Activated T-helper 2 cell treated with anti-CD3 and anti-CD28 coated beads, Interferon-gamma antibody, Interleukin-2, Interleukin-4, amounts not matched to agents 10 μg/mL and 5 μg/mL and 100 μg/mL, durations not matched to agents 14 hours and 24 hours and 36 hours (primary cell): ENCODE data around the gene CDC45. TPM values are rescaled to one million over a fixed set of nuclear protein-coding genes. Genes with fewer than 3 reads are reported as not detected.
"Not testable (repeated sequence)": the region's sequence is repeated elsewhere in the genome, so short reads cannot be mapped to it uniquely, and the experiment has no call there.

ENCODE experiments used
- DNase-seq: peaks from one replicate; pipeline ENCODE4 v3.0.0; 2021; ENCODE audit warnings: low spot score
- H3K27ac Mint-ChIP-seq: one replicate; pipeline ENCODE4 v1.8.0; 2021; ENCODE audit warnings: mixed read lengths
- H3K27me3 Mint-ChIP-seq: one replicate; pipeline ENCODE4 v1.8.0; 2021; ENCODE audit warnings: low read depth, mixed read lengths
- H3K36me3 Mint-ChIP-seq: one replicate; pipeline ENCODE4 v1.8.0; 2021; ENCODE audit warnings: low read depth, mixed read lengths
- H3K4me1 Mint-ChIP-seq: one replicate; pipeline ENCODE4 v1.8.0; 2021; ENCODE audit warnings: low read depth, mixed read lengths
- H3K4me3 Mint-ChIP-seq: one replicate; pipeline ENCODE4 v1.8.0; 2021; ENCODE audit warnings: low read depth, mild to moderate bottlenecking, moderate library complexity, mixed read lengths
- H3K9me3 Mint-ChIP-seq: one replicate; pipeline ENCODE4 v1.8.0; 2021; ENCODE audit warnings: mixed read lengths
- intact Hi-C: fragments of 100-400 bp; cut with micrococcal nuclease; formaldehyde crosslinking; loops from one replicate; pipeline ENCODE4 v1.15.1; 2023
- total RNA-seq: library from RNA; stranded (reverse); gene quantifications from 2 replicates; pipeline ENCODE4 v1.2.3, GENCODE V29; 2022

Gene CDC45
- total RNA-seq, 1 donor from 2014 or later, result 108 TPM

DNA sequence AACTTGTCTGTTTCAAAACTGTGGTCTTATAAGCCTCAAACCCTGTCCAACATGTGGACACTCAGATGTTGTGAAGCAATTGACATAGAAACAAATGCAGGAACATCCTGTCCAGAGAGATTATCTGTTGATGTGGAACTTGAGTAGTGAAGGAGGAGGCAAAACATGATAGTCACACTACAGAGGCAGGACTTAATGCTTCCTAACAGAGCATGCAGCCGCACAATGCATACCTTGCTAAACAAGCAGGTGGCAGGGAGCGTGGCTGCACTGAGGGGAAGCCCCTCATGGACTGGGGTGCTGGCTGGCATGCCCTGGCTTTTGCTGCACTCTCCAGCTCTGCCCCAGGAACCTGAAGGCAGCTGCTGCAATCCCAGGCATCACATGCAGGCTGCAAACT is 37.6 kb upstream of the CDC45 start:
- DNase-seq, result no peak
- H3K27me3 Mint-ChIP-seq, result no peaks in the 10 kb centered on the region
- intact Hi-C loops, result no loop called here
- H3K4me1 Mint-ChIP-seq, result peaks cover 23% of the 10 kb centered on the region
- peaks cover 58% of the 10 kb centered on the region for H3K36me3 Mint-ChIP-seq
- no peaks in the 10 kb centered on the region for H3K9me3 Mint-ChIP-seq
- H3K4me3 Mint-ChIP-seq, result no peak overlapping the region
- H3K27ac Mint-ChIP-seq, result no peak overlapping the region

GRCh38 chr22:19443544-19444211 is 36.0 kb upstream of the CDC45 start:
- intact Hi-C loops, result no loop called here
- Mint-ChIP-seq H3K27ac (no peak overlapping the region), H3K4me3 (no peak overlapping the region), H3K9me3 (no peaks in the 10 kb centered on the region), H3K4me1 (peaks cover 23% of the 10 kb centered on the region), H3K27me3 (no peaks in the 10 kb centered on the region), H3K36me3 (peaks cover 55% of the 10 kb centered on the region)
- no peak for DNase-seq

DNA sequence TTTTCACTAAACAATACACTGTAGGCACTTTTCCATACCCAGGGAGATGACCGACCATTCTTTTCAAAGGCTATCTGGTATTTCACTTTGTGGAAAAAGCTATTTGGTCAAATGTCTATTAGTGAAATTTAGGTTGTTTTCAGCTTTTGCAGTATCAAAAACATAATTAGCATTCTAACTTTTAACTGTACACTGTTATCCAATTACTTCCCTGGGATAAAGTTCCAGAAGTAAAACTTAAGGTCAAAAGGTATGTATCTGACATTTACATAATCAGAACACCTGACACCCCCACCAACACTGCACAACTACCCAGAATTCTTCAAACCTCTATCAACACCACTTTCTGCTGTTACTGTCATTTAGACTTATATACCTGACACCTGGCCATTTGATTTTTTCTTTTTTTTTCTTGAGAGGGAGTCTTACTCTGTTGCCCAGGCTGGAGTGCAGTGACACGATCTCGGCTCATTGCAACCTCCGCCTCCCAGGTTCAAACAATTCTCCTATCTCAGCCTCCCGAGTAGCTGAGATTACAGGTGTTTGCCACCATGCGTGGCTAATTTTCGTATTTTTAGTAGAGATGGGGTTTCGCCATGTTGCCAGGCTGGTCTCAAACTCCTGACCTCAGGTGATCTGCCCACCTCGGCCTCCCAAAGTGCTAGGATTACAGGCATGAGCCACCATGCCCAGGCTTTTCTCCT is 34.3 kb upstream of the CDC45 start:
- peaks cover 33% of the 10 kb centered on the region for H3K4me1 Mint-ChIP-seq
- intact Hi-C loops, H3K27me3 Mint-ChIP-seq, H3K9me3 Mint-ChIP-seq, DNase-seq: not testable (repeated sequence)
- peak overlapping the region; percentile 55 for H3K27ac Mint-ChIP-seq
- H3K36me3 Mint-ChIP-seq, result peaks cover 65% of the 10 kb centered on the region
- H3K4me3 Mint-ChIP-seq, result peak overlapping the region; percentile 38

DNA sequence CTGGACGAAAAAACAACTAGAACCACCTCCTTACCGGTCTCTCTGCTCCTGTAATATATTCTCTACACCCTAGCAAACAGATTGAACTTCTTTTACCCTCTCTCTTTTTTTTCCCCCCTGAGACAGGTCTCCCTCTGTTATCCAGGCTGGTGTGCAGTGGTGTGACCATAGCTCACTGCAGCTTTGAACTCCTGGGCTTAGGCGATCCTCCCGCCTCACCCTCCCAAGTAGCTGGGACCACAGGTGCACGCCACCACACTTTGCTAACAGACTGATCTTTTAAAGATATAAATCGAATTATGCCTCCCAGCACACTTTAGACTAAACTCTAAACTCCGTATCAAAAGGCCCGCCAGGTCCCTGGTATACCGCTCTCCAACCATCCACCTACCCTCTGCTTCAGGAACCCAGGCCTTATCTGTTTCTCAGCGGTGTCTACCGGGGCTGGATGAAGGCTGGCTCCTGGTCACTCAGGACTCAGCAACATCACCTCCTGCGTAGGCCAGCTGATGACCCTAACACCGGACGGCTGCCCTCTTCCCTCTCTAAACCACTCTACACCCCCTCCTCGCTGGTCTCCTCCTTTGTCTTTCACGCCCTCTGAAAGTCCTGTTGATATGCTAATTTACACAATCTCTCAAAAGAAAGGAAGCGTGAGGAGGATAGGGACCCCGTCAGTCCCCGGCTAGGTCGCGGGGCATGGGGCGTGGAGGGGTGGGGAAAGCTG is 33.0 kb upstream of the CDC45 start:
- H3K27me3 Mint-ChIP-seq, result no peaks in the 10 kb centered on the region

DNA sequence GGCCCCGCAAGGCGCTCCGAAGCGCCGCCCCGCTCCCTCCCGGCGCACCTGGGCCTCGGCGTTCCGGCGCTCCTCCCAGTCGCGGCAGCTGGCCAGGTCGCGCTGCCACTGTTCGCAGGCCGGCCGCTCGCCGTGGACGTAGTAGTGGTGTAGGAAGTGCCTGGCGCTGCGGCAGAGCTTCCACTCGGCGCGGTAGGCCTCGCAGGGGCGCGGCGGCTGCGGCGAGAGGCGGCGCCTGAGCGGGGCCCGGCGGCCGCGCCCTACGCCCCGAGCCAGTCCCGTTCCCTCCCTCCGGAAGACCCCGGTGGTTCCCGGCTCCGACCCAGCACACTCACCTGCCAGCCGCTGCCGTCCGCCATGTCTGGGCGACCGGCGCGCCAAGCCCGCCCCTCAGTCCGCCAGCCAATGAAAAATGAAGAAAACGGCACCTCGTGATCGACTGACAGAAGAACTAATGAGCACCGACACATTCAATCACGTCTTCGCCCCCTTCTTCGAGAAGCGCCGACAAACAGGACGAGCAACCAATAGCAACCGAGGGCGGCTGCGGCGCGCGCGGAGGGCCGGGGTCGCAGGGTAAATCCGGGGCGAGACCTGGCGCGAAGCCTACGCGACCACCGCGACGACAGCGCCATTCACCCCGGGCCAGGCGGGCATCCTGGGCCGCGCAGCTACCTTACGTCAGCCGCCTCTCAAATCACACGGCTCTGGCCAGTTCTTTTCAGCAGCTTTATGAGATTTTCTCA is 32.2 kb upstream of the CDC45 start, which contains the start of gene C22orf39:
C22orf39 (minus strand) TSS at position 382 of the 746 bp plus-strand sequence; CDS start at position 359, 23 bp downstream.
- Mint-ChIP-seq H3K4me1 (peaks cover 33% of the 10 kb centered on the region), H3K9me3 (no peaks in the 10 kb centered on the region), H3K27me3 (no peaks in the 10 kb centered on the region), H3K27ac (peak within 1 kb of the TSS; percentile 90), H3K4me3 (peak within 1 kb of the TSS; percentile 99), H3K36me3 (peaks cover 65% of the 10 kb centered on the region)
- intact Hi-C loops, result loop anchor here (1.0 to 2.0 kb wide), 2 partner anchors 15 to 32 kb away; partner anchors contain the start of genes CDC45, MRPL40 and UFD1
- peak; percentile 90 for DNase-seq

More for the DNA sequence above, 33.0 kb upstream of the CDC45 start:
- H3K4me1 Mint-ChIP-seq, result peaks cover 33% of the 10 kb centered on the region
- H3K36me3 Mint-ChIP-seq, result peaks cover 66% of the 10 kb centered on the region
- intact Hi-C loops, result loop anchor here (1.0 to 2.0 kb wide), 2 partner anchors 14 to 33 kb away; partner anchors contain the start of genes CDC45, MRPL40 and UFD1
- DNase-seq, result no peak
- H3K9me3 Mint-ChIP-seq, result no peaks in the 10 kb centered on the region
- peak overlapping the region; percentile 99 for H3K4me3 Mint-ChIP-seq
- H3K27ac Mint-ChIP-seq, result peak overlapping the region; percentile 85

DNA sequence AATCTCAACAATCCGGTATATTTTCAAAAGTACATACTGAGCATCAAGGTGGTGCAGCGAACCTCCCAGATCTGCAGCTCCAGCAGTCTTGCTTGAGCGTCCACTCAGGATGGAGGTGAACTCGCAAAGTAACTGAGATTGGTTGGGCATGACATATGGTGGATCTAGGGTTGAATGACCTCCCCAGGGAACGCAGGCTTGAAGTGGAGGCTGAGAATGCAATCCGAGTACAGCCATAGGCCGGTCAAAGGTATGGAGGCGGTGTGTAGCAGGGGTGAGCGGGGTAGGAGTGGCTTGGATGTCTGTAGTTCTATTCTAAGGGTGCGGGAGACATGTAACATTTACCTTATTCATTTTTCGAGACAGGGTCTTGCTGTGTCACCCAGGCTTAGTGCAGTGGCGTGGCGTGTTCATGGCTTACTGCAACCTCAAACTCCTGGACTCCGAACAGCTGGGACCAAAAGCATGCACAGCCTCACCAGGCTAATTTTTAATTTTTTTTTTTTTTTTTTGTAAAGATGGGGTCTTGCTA is 31.6 kb upstream of the CDC45 start:
- H3K36me3 Mint-ChIP-seq, result peaks cover 66% of the 10 kb centered on the region
- intact Hi-C loops, result no loop called here
- H3K27ac Mint-ChIP-seq, result peak overlapping the region; percentile 90
- peak overlapping the region; percentile 99 for H3K4me3 Mint-ChIP-seq
- H3K9me3 Mint-ChIP-seq, result no peaks in the 10 kb centered on the region
- no peaks in the 10 kb centered on the region for H3K27me3 Mint-ChIP-seq
- peaks cover 33% of the 10 kb centered on the region for H3K4me1 Mint-ChIP-seq
- DNase-seq, result peak; percentile 27

DNA sequence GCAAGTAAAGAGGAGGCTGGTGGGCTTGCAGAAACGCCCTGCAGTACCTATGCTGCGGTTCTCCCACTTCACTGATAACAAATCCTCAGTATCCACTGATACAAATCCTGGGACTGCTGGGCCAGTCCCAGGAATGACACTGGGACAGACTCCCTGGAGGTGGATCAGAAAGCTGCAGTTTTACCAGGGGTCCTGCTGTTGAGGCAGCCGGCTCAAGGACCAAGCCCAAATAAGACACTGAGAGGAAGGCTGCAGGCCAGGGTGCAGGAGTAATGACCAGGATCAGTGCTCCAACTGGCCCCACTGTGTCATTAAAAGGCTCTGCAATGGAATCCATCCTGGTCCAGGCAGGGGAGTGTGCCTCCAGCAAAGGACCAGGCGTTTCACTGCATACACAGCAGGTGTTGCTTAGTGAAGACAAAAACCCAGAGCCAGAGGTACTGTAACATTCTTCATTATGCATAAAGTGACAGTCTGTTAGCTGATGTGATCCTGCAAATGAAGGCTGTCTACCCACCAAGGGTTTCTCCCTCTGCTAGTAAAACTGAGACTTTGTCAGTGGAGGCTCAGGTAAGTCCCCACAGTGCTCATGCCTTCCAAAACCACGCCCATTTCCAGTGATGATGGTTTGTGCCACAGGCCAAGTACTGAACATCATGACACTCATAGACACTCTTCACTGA is 30.8 kb upstream of the CDC45 start:
- intact Hi-C loops, result no loop called here
- no peak for DNase-seq
- peak overlapping the region; percentile 52 for H3K27ac Mint-ChIP-seq
- peaks cover 67% of the 10 kb centered on the region for H3K36me3 Mint-ChIP-seq
- no peaks in the 10 kb centered on the region for H3K27me3 Mint-ChIP-seq
- H3K4me3 Mint-ChIP-seq, result peak overlapping the region; percentile 99
- H3K4me1 Mint-ChIP-seq, result peaks cover 32% of the 10 kb centered on the region
- no peaks in the 10 kb centered on the region for H3K9me3 Mint-ChIP-seq

DNA sequence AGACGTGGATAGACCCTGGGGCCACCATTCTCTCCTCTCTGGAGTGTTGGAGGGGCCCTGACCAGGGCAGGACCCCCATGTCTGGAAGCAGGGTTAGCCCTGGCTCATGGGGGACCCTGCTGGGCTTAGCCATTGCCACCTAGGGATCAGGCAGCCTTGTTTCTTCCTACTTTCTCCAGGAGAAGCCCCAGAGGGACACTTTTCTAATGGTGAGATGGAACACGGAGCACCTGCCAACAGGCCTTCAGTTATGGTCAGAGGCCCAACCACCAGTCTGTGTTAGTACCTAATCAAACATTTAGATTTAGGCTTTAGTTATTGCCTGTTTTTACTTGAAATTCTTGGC is 30.3 kb upstream of the CDC45 start:
- H3K36me3 Mint-ChIP-seq, result peaks cover 70% of the 10 kb centered on the region
- DNase-seq, result no peak
- peak overlapping the region; percentile 47 for H3K27ac Mint-ChIP-seq
- H3K27me3 Mint-ChIP-seq, result no peaks in the 10 kb centered on the region
- intact Hi-C loops, result no loop called here
- H3K4me1 Mint-ChIP-seq, result peaks cover 31% of the 10 kb centered on the region
- no peak overlapping the region for H3K4me3 Mint-ChIP-seq
- H3K9me3 Mint-ChIP-seq, result no peaks in the 10 kb centered on the region

DNA sequence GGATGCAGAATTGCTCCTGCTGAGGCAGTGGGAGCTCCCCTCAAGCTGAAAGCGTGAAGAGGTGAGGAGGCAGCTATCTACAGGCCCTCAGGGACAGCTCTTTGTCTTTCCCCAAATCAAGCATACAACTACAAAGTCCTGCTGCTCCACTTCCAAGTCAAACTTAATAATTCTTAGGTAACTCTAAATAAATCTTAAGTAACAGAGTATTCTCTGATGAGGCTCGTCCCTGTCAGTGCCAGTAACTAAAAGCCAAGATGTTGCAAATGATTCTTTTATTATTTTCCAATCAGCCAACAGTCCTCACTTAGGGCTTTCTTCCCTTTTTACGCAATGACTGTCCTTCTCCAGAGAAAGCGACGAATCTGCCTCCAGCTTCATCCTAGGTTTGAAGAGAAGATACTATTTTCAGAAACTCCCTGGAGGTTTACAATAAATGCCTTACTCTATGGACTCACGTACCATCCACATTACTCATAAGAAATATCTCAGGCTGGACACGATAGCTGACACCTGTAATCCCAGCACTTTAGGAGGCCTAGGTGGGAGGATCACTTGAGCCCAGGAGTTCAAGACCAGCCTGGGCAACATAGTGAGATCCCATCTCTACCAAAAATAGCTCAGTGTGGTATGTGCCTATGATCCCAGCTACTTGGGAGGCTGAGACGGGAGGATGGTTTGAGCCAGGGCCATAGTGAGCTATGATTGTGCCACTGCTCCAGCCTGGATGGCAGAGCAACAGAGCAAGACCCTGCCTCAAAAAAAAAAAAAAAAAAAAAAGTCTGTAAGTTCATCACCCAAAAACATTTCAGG is 29.2 kb upstream of the CDC45 start:
- Mint-ChIP-seq H3K36me3 (peaks cover 71% of the 10 kb centered on the region), H3K4me1 (peaks cover 27% of the 10 kb centered on the region), H3K27ac (no peak overlapping the region), H3K9me3 (no peaks in the 10 kb centered on the region), H3K27me3 (no peaks in the 10 kb centered on the region), H3K4me3 (no peak overlapping the region)
- intact Hi-C loops, result no loop called here
- DNase-seq, result no peak

DNA sequence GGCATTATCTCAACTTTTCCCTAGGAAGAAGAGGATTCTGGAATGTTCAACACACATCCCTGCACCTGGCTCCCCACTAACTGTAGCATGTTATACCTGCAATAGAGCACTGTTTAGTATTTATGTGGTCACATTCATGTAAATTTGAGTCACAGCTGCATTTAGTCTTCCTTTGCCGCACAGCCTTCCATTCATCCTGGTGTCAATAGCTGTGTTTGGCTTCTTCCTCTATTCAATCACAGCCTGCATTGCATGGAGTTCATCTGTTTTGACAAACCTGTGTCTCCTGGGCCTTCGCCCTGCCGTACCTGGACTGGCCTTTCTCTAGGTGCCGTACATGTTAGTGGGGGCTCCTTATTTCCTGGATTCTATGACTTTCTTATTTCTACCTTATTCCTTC is 28.1 kb upstream of the CDC45 start:
- H3K36me3 Mint-ChIP-seq, result peaks cover 75% of the 10 kb centered on the region
- no peaks in the 10 kb centered on the region for H3K9me3 Mint-ChIP-seq
- H3K27ac Mint-ChIP-seq, result no peak overlapping the region
- intact Hi-C loops, result no loop called here
- DNase-seq, result no peak
- H3K27me3 Mint-ChIP-seq, result no peaks in the 10 kb centered on the region
- H3K4me3 Mint-ChIP-seq, result no peak overlapping the region
- H3K4me1 Mint-ChIP-seq, result peaks cover 26% of the 10 kb centered on the region

- no peak for DNase-seq
Measured at GRCh38 chr22:19453718-19454117, 26.0 kb upstream of the CDC45 start.

More at GRCh38 chr22:19453718-19454117, 26.0 kb upstream of the CDC45 start:
- Mint-ChIP-seq H3K4me3 (no peak overlapping the region), H3K9me3 (no peaks in the 10 kb centered on the region), H3K36me3 (peaks cover 78% of the 10 kb centered on the region), H3K27ac (peak overlapping the region; percentile 43), H3K4me1 (peaks cover 16% of the 10 kb centered on the region), H3K27me3 (no peaks in the 10 kb centered on the region)
- intact Hi-C loops, result no loop called here
